HG02759 (cell line): ENCODE data around the gene IDE.
"Not testable (repeated sequence)": the region's sequence is repeated elsewhere in the genome, so short reads cannot be mapped to it uniquely, and the experiment has no call there.

ENCODE experiments used
- ATAC-seq: cut with Tn5 transposase; IDR thresholded peaks from one replicate; pipeline ENCODE4 v1.9.1; 2021; ENCODE audit warnings: mild to moderate bottlenecking, moderate library complexity; ENCODE audit not compliant: unreplicated experiment

The IDE gene

DNA sequence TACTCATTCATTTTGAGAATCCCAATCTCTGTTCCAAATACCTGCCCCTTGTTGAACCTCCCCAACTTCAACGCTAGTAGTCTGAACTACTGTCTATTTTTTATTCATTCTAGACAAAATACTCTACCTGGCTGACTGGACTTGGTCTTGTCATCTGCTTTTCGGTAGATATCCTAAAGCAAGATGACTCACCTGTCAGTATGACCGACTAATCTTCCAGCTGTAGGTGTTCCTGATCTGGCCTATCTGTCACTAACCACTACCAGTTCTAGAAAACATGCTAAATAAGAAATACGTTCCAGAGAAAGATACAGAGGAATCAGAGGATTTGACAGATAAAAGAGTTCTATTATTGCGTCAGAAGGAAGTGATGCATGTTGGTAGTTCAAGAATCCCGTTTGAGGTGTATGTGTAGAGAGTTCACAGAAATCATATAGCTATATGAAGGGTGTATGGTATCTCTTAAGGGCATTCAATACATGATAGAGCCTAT lies 81.1 kb downstream of the IDE start:
- ATAC-seq: no peak

DNA sequence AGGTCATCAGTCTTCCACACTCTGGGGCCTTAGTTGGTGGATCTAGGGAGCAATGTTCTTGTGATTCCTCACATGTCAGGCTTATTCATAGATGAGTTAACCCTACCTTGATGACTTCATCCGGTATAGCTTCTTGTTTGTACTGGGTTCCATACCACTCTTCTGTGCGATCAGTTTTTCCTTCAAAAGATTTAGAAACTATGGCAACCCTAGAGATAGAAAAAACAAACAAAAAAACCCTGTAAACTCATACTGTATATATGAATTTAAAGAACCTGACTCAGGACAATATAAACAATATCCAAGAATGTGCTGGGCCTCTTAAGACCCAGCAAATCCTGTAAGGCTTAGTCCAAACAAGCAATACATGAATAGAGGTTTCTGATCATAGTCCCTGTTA lies 83.5 kb downstream of the IDE start:
- ATAC-seq: no peak

DNA sequence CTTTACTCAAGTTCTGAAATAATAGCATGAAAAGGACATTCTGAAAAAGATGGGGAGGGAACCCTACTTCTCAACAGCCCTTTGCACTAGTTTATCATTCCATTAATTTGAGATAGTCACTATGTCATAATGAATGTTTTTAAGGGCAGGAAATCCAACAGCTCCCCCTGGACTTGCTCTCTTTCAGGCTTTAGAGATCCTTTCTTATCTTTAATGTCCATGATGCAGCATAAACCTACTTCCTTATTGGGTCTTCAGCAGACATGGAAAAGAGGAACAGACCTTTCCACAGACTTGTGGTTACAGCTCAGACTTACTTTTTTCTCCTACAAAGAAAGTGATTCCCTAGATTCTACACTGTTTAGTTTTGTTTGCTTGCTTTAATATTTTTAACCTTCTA lies 87.3 kb downstream of the IDE start:
- no peak for ATAC-seq

DNA sequence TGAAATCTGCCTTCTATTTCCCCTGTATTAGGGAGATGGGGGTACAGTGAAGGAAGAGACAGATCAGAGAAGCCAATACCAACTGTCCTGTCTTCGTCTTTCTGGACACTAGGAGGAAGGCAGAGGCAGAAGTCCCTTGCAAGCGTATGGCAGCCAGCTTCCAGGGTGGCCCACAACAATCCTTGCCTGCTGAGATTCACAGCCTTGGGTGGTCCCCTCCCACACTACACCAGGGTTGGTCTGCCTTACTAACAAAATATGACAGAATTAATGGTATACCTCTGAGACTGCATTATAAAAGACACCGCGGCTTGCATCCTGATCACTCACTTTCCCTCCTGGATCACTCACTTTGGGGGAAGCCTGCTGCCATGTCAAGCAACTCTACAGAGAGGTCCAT lies 90.4 kb downstream of the IDE start:
- no peak for ATAC-seq

DNA sequence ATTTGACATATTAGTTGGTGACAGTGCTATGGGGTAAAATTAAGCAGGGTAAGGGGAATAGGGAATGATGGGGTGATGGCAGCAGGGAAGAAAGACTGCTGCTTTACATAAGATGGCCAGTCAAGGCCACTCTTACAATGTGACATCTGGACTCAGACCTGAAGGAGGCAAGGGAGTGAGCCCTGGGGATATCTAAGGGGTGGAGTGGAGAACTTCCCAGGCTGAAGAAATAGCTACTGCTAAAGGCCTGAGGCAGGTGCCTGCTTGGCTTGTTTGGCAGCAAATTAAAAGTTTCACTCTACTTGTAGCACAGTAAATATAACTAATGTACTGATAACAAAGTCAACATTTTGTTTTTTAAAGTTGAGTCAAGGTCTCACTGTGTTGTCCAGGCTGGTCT lies 93.5 kb downstream of the IDE start:
- no peak for ATAC-seq

DNA sequence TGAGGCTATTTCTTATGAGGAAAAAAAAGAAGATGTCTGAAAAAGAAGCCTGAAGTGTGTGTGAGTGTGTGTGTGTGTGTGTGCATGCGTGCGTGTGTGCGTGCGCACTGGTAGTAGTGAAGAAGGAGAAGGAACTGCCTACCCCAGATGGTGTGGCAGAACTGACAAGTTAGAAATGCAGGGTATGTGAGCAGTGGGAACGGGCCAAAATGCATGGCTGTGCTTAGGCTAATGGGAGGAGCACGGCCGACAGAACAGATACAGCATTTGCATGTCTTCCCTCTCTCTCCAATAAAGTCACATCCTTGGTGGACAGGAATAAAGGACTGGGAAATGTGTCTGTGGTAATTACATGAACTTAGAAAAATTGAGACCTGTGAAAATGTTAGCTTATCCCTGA lies 94.3 kb downstream of the IDE start:
- ATAC-seq: no peak

DNA sequence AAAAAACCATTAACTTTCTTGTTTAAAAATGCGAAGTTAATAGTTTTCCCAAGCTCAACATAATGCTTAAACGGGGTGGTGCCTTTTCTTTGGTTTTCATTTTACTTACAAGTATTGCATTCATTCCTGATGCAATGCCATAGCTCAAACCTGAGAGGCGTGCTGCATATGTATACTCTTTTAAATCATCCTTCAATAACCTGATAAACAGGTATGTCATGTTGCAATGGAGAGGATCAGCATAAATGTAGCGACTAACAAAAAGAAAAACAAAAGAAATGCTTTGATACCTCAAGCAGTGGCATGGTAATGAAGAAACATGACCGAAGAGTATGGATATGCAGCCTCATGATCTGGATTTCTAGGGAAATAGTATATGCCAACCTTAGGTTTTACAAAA lies 95.4 kb downstream of the IDE start:
- no peak for ATAC-seq

DNA sequence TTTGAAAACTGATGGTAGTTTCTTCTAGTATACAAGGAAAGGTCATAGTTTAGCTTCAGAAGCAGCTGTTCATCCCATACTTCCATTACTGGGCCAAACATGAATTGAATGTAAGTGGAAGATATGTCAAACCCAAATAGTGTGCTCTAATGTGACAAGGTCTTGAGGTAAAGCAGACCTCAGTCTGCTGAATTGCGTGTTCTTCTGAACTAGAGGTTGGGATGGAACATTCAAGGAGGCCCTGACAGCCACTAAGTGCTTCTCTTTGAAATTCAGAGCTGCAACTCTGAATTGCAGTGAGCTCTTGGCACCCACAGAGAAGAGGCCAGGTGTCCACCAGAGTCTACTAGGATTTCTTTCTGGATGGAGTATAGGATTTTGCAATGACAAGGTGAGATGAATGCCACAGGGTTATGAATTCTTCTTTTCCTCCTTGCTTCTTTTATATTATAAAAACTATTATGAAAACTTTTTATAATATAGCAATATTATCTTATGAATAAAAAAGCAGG lies 98.5 kb downstream of the IDE start:
- no peak for ATAC-seq

DNA sequence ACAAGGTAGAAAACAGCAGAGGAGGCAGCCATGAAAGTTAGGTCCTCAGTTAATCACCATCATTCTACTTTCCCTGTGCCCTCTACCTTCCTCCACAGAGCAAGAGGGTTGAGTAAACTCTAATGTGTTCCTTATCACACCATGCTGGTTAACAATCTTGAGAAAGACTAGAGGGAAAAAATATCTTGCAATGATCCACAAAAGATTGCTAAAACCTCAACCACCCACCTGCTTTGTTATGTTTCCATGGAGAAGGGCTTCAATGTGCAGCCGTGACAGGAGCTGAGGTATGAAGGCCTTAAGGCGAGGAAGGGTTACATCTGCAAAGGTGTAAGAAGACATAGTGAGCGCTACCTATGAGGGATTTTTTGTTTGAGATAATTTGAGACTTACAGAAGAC lies 103.9 kb downstream of the IDE start:
- no peak for ATAC-seq

DNA sequence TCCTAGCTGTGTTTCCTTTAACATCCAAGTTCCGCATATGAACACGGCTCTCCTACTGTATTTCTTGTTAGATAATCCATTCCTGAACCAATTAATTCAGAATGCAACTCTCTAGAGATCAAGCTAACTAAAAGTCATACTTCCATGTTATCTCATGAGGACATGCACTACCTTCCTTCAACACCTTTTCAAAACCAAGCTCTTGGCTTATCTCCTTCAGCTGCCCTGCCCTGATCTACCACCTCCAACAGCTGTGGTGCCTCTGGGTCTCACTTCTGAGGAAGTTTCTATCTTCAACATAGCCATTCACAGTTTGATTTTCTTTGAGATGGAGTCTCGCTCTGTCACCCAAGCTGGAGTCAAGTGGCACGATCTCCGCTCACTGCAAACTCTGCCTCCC lies 109.5 kb downstream of the IDE start:
- no peak for ATAC-seq

DNA sequence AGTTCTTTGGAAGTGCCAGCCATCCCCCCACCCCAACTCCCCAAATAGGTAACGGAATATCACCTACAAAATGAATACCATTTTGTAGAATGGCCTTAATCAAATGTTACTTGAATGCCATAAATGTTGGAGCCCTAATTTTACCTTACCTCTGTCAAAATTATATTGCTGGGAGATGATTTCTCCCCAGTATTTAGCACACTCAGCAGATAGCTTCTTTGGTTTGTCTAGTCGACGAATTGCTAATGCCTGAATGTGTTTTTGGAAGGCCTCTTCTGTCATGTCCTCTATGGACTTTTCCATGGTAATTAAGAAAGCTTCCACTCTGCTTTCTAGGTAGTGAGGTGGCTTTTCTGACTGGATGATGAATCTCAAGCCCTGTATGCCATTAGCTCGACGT lies 110.3 kb downstream of the IDE start:
- no peak for ATAC-seq

DNA sequence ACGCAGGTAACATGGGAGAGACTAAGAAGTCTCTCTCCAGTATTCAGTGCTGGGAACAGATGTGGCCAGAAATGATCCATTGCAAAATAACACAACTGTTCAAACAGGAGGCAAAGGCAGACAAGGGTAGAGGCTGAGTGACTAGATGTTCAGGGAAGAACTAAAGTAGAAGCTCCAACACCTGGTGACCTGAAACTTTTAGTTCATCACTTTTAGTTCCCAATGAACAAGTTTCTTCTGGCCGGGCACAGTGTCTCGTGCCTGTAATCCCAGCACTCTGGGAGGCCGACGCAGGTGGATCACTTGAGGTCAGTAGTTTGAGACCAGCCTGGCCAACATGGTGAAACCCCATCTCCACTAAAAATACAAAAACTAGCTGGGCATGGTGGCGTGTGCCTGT lies 118.9 kb downstream of the IDE start:
- ATAC-seq: not testable (repeated sequence)

DNA sequence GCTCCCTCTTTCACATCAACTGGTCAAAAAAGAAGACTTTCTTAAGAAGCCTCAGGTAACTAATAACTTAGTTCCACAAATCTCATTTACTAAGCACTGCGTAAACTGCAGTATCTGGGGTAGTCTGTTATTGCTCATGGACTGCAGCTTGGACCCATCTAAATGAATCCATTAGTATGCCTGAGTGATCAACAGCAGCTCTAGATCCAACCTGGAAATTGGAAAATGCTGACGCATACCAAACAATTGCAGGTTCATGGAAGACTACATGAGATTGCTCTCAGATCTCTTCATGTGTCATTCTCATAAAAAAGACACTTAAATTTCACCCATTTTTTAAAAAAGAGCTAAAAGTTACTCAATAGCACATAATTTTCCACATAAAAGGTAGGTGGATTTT lies 121.6 kb downstream of the IDE start:
- ATAC-seq: no peak

DNA sequence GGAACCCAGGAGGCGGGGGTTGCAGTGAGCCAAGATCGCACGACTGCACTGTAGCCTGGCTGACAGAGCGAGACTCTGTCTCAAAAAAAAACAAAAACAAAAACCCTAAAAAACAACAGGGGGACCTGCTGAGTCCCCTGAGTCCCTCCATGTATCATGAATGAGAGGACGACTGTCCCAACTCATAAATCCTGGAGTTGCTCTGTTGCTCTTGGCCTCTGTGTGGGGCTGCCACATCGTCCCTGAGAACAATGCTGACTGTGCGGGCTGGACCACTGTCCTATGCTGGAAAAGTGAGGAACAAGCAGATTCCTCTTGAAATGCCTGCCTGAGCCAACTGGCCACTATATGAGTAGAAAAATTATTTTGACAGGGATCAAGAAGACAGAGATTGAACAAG lies 122.5 kb downstream of the IDE start:
- ATAC-seq: no peak

DNA sequence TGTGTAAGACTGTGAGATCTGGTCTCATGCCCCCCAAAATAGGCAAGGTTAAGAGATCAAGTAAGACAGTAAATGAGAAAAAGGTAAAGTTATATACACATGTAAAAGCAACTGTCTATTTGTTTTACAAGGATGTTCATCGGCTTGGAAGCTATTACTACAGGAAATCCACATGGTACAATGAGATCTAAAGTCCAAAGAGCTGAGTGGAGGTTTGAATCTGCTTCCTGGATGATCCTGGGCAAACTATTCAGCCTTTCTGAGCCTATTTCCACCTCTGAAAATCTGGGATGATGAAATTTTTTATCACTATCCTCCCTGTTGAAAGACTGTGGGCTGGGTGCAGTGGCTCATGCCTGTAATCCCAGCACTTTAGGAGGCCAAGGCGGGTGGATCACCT lies 123.0 kb downstream of the IDE start:
- ATAC-seq: no peak

DNA sequence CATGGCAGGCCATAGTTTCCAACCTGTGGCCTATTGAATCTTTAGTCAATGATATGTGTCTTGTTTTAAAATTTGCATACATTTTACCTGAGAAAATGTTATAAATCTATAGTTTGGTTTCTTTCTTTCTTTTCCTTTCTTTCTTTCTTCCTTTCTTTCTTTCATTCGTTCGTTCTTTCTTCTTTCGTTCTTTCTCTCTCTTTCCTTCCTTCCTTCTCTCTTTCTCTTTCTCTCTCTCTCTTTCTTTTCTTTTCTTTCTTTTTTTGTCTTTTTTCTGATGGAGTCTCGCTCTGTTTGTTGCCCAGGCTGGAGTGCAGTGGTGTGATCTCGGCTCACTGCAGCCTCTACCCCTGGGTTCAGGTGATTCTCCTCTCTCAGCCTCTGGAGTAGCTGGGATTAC lies 133.3 kb downstream of the IDE start:
- no peak for ATAC-seq

DNA sequence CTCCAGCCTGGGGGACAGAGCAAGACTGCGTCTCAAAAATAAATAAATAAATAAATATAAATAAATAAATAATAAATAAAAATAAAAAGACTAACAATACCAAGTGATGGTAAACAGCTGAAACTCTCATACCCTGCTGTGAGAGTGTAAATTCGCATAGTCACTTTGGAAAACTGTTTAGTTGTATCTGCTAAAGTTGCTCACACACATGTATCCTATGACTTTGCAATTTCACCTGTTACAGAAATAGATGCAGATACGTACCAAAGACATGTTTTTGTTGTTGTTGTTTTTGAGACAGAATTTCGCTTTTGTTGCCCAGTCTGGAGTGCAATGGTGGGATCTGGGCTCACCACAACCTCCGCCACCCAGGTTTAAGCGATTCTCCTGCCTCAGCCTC lies 135.7 kb downstream of the IDE start:
- no peak for ATAC-seq

DNA sequence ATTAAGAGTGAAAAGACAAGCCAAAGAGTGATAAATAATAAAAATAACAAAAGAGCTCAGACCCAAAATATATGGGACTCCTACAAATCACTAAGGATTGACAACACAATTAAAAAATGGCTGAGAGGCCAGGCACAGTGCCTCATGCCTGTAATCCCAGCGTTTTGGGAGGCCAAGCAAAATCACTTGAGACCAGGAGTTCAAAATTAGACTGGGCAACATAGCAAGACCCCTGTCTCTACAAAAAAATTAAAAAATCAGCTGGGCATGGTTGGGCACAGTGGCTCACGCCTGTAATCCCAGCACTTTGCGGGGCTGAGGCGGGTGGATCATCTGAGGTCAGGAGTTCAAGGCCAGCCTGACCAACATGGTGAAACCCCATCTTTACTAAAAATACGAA lies 137.3 kb downstream of the IDE start:
- ATAC-seq: no peak

DNA sequence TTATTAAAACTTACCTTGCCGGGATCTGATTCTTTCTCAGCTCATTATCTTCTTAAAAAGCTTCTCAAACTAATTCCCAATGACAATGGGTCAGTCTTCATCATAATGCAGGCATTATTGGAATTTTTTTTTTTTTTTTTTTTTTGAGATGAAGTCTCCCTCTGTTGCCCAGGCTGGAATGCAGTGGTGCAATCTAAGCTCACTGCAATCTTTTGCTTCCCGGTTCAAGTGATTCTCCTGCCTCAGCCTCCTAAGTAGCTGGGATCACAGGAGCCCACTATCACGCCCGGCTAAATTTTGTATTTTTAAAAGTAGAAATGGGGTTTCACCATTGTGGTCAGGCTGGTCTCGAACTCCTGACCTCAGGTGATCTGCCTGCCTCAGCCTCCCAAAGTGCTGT lies 137.8 kb downstream of the IDE start:
- ATAC-seq: not testable (repeated sequence)

DNA sequence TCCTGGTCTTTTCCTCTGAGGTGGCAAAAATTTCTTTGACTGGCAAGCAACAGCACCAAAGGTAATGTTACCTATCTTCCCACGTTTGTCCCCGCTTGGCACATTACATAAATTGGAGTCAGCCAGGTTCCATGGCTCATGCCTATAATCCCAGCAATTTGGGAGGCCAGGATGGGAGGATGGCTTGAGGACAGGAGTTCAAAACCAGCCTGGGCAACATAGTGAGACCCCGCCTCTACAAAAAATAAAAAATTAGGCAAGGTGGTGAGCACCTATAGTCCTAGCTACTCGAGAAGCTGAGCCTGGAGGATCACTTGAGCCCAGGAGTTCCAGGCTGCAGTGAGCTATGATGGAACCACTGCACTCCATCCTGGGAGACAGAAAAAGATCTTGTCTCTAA lies 139.5 kb downstream of the IDE start:
- no peak for ATAC-seq

DNA sequence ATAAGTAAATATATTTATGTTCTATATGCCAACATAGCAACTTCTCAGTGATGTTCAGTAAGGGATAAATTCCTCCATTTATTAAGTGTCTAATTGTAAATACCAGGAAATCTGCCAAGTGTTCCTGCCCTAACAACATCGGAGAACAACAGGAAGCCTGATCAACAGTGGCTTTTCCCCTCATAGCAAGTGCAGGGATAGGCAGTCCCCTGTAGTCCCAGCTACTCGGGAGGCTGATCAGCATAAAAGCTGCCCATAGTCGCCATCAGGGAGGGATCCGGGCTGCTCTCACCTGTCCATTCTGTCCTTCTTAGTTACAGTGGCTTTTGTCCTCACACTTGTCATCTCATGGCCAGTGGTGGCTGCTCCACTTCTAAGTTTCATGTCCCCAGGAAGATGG lies 141.3 kb downstream of the IDE start:
- ATAC-seq: no peak

DNA sequence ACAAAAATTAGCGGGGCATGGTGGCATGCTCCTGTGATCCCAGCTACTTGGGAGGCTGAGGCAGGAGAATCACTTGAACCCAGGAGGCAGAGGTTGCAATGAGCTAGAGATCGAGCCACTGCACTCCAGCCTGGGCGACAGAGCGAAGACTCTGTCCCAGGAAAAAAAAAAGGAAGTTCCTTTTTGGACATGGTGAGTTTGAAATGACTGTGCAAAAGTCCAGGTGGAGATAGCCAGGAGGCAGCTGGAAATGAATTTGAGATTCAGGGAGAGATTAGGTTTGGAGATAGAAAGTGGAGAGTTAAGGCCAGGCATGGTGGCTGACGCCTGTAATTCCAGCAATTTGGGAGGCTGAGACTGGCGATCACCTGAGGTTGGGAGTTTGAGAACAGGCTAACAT lies 143.8 kb downstream of the IDE start:
- no peak for ATAC-seq

DNA sequence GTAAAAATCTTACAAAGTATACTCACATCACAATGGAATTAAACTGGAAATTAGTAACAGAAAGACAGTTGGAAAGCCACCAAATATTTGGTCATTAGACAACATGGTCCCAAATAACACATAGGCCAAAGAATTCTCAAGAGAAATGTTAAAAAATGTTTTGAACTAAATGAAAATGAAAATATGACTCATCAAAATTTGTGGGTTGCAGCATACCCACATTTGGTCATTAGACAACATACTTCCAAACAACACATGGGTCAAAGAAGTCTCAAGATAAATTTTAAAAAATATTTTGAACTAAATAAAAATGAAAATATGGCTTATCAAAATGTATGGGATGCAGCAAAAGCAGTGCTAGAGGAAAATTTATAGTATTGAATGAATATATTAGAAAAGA lies 152.3 kb downstream of the IDE start:
- no peak for ATAC-seq
